OCI-LY1 (cell line): ENCODE measurements around the gene ZP3.
"Not testable (repeated sequence)": the region's sequence is repeated elsewhere in the genome, so short reads cannot be mapped to it uniquely, and the experiment has no call there.

Experiments used
- H2AFZ ChIP-seq: fragments of 200-600 bp; sonication (generic), shearing (Covaris generic); 2 replicates; pipeline ENCODE4 v1.6.0; 2014; ENCODE audit warnings: antibody characterized with exemption, mild to moderate bottlenecking, low read length
- H3F3A ChIP-seq: fragments of 200-600 bp; sonication (generic), shearing (Covaris generic); 2 replicates; pipeline ENCODE4 v1.6.0; 2014; ENCODE audit warnings: mild to moderate bottlenecking, antibody characterized with exemption, low read length, moderate library complexity; ENCODE audit not compliant: insufficient read depth
- H3K27ac ChIP-seq: fragments of 200-600 bp; sonication (generic); 2 replicates; pipeline ENCODE4 v1.5.1; 2014; ENCODE audit warnings: low read length, mixed run types, mild to moderate bottlenecking, low read depth; ENCODE audit not compliant: poor library complexity, severe bottlenecking
- H3K27me3 ChIP-seq: fragments of 200-600 bp; sonication (generic); 2 replicates; pipeline ENCODE4 v1.6.0; 2014; ENCODE audit warnings: antibody characterized with exemption, mild to moderate bottlenecking, low read length, moderate library complexity; ENCODE audit not compliant: insufficient read depth
- H3K36me3 ChIP-seq: fragments of 200-600 bp; sonication (generic); 2 replicates; pipeline ENCODE4 v1.6.1; 2014; ENCODE audit warnings: mild to moderate bottlenecking, antibody characterized with exemption, low read length, moderate library complexity, mixed read lengths; ENCODE audit not compliant: insufficient read depth
- H3K4me1 ChIP-seq: fragments of 200-600 bp; sonication (generic); 2 replicates; pipeline ENCODE4 v1.5.1; 2014; ENCODE audit warnings: mild to moderate bottlenecking, low read length, moderate library complexity; ENCODE audit not compliant: insufficient read depth, severe bottlenecking
- H3K4me2 ChIP-seq: fragments of 200-600 bp; sonication (generic), shearing (Covaris generic); 2 replicates; pipeline ENCODE4 v1.6.1; 2014; ENCODE audit warnings: low read length
- H3K4me3 ChIP-seq: fragments of 200-600 bp; sonication (generic); 2 replicates; pipeline ENCODE4 v1.5.1; 2014; ENCODE audit warnings: low read length, low read depth, mild to moderate bottlenecking, mixed read lengths; ENCODE audit not compliant: poor library complexity, severe bottlenecking
- H3K79me2 ChIP-seq: fragments of 200-600 bp; shearing (Covaris generic); 2 replicates; pipeline ENCODE4 v1.6.1; 2016; ENCODE audit warnings: mixed run types, low read length, mixed read lengths; ENCODE audit not compliant: insufficient read depth
- H3K9ac ChIP-seq: fragments of 200-600 bp; sonication (generic), shearing (Covaris generic); 2 replicates; pipeline ENCODE4 v1.6.1; 2014; ENCODE audit warnings: mild to moderate bottlenecking, low read length, mixed read lengths
- H3K9me2 ChIP-seq: fragments of 200-600 bp; sonication (generic), shearing (Covaris generic); 2 replicates; pipeline ENCODE4 v1.6.1; 2014; ENCODE audit warnings: low read depth, mild to moderate bottlenecking, low read length, mixed read lengths
- H3K9me3 ChIP-seq: fragments of 200-600 bp; shearing (Covaris generic); 2 replicates; pipeline ENCODE4 v1.6.1; 2014; ENCODE audit warnings: low read length, mixed read lengths
- H4K20me1 ChIP-seq: fragments of 200-600 bp; sonication (generic), shearing (Covaris generic); 2 replicates; pipeline ENCODE4 v1.6.0; 2016; ENCODE audit warnings: mild to moderate bottlenecking, low read length; ENCODE audit not compliant: insufficient read depth

The ZP3 gene

GRCh38 chr7:76476280-76476679 lies 51.5 kb downstream of the ZP3 start:
- not testable (repeated sequence) for H3K27me3 ChIP-seq, H3K4me3 ChIP-seq, H3F3A ChIP-seq, H3K4me1 ChIP-seq, H3K9me2 ChIP-seq, H4K20me1 ChIP-seq, H3K9me3 ChIP-seq, H2AFZ ChIP-seq, H3K27ac ChIP-seq, H3K79me2 ChIP-seq, H3K4me2 ChIP-seq, H3K9ac ChIP-seq, H3K36me3 ChIP-seq

GRCh38 chr7:76476742-76477474 lies 52.2 kb downstream of the ZP3 start:
- H3K4me2 ChIP-seq, H3K27me3 ChIP-seq, H3F3A ChIP-seq, H3K4me1 ChIP-seq, H3K9me2 ChIP-seq, H3K36me3 ChIP-seq, H2AFZ ChIP-seq, H3K9me3 ChIP-seq, H4K20me1 ChIP-seq, H3K9ac ChIP-seq, H3K79me2 ChIP-seq, H3K4me3 ChIP-seq, H3K27ac ChIP-seq: not testable (repeated sequence)

DNA sequence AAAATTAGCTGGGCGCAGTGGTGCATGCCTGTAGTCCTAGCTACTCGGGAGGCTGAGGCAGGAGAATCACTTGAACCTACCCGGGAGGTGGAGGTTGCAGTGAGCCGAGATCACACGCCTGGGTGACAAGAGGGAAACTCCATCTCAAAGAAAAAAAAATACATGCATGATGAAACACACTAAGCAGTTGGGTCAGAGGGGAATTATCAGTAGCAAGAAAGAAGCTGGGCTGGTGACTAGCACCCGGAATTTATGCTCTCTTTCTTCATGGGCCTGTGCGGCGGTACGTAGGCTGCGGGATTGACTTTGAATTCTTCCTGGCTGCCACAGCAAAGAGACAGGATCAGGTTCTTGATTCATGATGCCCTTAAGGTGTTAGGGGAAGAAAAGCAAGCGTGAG lies 54.9 kb downstream of the ZP3 start:
- H3K27ac ChIP-seq, H3K27me3 ChIP-seq, H3K79me2 ChIP-seq, H3K4me1 ChIP-seq, H3K4me2 ChIP-seq, H3K9me2 ChIP-seq, H4K20me1 ChIP-seq, H3K4me3 ChIP-seq, H3K9me3 ChIP-seq, H3K9ac ChIP-seq, H2AFZ ChIP-seq, H3F3A ChIP-seq: not testable (repeated sequence)
- peaks cover 11% of the 10 kb centered on the region; the same call in 1 of the 2 replicates for H3K36me3 ChIP-seq

GRCh38 chr7:76480403-76481253 lies 55.9 kb downstream of the ZP3 start:
- H4K20me1 ChIP-seq, H3K4me1 ChIP-seq, H3F3A ChIP-seq, H3K4me2 ChIP-seq, H3K9me2 ChIP-seq, H3K9ac ChIP-seq, H2AFZ ChIP-seq, H3K4me3 ChIP-seq, H3K9me3 ChIP-seq, H3K27ac ChIP-seq, H3K79me2 ChIP-seq, H3K27me3 ChIP-seq: not testable (repeated sequence)
- H3K36me3 ChIP-seq: peaks cover 11% of the 10 kb centered on the region; the same call in 1 of the 2 replicates

- H3K36me3 ChIP-seq: peaks cover 11% of the 10 kb centered on the region; the same call in 1 of the 2 replicates
- not testable (repeated sequence) for H3K4me2 ChIP-seq, H3K4me1 ChIP-seq, H3K9me2 ChIP-seq, H3K9me3 ChIP-seq, H3K27me3 ChIP-seq, H4K20me1 ChIP-seq, H3K4me3 ChIP-seq, H2AFZ ChIP-seq, H3K79me2 ChIP-seq, H3F3A ChIP-seq, H3K9ac ChIP-seq, H3K27ac ChIP-seq
Measured at GRCh38 chr7:76482660-76483059, 57.9 kb downstream of the ZP3 start.

DNA sequence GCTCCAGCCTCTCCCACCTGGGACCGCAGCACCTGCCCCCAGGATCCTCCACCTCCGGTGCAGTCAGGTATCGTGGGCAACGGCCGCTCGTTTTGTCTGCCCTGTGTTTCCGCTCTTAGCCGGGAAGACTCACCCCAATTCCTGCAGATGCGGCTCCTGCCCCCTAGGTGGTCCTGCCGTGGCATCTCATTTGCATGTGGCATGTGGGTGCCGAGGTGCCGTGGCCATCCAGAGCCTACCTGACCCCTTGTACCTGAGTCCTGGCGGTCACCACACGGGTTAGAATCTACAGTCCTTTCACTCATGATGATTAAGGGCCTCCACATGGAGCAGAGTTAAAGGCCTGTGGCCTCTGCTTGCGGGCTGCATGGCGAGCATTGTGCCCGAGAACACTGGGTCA lies 58.3 kb downstream of the ZP3 start:
- not testable (repeated sequence) for H3K4me2 ChIP-seq, H2AFZ ChIP-seq, H3K27ac ChIP-seq, H3K9me2 ChIP-seq, H3K9me3 ChIP-seq, H3K9ac ChIP-seq, H4K20me1 ChIP-seq, H3K4me3 ChIP-seq, H3F3A ChIP-seq, H3K4me1 ChIP-seq, H3K27me3 ChIP-seq, H3K79me2 ChIP-seq
- H3K36me3 ChIP-seq: peaks cover 11% of the 10 kb centered on the region; the same call in 1 of the 2 replicates

- not testable (repeated sequence) for H3K4me1 ChIP-seq, H3K4me2 ChIP-seq, H2AFZ ChIP-seq, H3K27me3 ChIP-seq, H3F3A ChIP-seq, H4K20me1 ChIP-seq, H3K4me3 ChIP-seq, H3K9ac ChIP-seq, H3K9me2 ChIP-seq, H3K9me3 ChIP-seq, H3K27ac ChIP-seq, H3K79me2 ChIP-seq
- H3K36me3 ChIP-seq: peaks cover 11% of the 10 kb centered on the region; the same call in 1 of the 2 replicates
Measured at GRCh38 chr7:76484456-76484855, 59.7 kb downstream of the ZP3 start.
